NOMO-1 treated with DMSO at 0.1 percent for 48 hours (cell line): ENCODE results near the gene DDX24.

ENCODE experiments used
- DNase-seq: peaks from one replicate; lab custom pipeline; 2025; ENCODE audit not compliant: unreplicated experiment; lab: John Stamatoyannopoulos, UW

DDX24 gene

DNA sequence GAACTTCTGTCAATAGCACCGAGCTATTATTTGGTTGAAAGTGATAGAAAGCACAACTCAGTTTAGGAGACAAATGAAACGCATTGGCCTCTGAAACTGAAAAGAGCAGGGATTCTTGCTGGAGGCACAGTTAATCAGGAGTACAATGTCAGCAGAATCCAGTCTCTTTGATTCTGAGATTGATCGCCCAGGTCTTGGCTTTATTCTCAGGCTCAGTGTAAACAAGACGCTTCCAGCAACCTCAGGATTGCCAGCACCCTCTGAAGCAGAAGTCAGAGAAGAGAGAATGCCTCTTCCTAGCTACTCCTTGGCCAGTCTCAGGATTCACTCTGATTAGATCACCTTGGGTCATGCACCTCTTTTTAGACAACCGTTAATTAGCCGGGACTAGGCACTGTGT lies 66.6 kb downstream of the DDX24 start:
- DNase-seq: no peak

DNA sequence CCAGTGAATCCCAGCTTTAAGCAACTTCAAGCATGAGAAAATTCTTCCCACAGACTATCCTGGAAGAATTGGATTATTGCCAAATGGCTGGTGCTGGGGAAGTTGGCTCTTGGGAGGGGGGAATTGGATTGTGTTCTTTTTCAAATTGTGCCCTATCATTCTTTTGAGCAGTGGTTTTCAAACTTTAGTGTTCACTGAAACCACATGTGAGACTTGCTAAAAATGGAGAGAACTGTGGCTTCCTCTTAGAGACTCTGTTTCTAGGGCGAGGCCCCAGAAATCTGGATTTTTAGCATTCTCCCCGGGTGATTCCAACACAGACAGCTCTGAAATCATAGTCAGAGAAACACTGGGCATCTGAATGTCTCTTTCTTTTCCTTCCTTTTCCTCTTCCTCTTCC lies 69.2 kb downstream of the DDX24 start:
- peak; percentile 25 for DNase-seq

DNA sequence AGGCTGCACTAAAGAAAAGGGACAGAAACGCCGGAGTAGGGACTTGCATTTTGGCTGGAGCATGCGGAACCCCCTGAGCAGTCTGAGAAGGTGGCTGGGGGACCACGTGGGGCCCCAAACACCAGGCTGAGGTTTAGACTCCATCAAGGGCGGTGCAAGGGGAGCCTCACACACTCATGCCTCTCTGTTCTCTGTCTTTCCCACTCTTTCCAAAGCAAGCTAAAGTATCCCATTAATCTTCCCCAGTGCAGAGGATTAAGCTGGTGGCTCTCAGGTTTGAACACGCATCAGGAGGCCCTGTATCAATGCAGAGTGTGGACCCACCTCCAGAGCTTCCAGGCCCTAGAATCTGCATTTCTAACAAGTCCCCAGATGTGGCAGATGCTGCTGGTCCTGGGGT lies 70.4 kb downstream of the DDX24 start:
- no peak for DNase-seq

DNA sequence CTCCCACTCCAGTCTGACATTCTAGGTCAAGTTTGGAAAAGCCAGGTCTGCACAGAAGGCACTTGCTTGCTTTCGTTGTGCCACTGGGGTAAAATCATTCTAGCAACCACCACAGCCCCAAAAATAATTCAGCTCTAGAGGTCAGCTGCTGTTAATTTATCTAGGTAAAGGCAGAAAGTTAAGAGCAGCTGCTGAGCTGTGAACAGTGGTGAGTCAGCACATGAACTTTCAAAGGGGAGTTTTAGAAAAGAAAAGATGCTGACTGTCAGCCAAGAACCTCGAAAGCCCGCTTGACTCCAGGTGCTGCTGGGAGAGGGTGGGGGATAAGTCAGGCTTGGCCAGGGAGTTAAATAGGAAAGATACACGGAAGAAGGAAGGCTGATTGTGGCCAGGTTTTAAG lies 71.2 kb downstream of the DDX24 start:
- DNase-seq: no peak

DNA sequence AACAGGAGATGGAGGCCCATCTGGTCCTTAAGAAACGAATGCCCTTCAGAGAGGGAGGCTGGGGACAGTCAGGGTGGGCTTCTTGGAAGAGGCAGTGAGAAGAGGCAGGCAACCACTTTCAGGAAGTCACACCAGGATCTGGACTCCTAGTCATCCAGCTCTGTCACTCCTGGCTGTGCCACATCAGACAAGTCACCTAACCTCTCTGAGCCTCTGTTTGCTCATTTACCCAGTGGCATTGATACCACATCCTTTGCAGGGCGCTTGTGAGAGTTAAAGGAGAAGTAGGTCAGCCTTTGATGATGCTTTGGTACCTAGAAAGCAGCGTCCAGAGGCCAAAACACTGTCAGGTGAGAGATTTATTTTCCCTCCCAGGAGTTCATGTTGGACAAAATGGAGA lies 72.8 kb downstream of the DDX24 start:
- DNase-seq: no peak

DNA sequence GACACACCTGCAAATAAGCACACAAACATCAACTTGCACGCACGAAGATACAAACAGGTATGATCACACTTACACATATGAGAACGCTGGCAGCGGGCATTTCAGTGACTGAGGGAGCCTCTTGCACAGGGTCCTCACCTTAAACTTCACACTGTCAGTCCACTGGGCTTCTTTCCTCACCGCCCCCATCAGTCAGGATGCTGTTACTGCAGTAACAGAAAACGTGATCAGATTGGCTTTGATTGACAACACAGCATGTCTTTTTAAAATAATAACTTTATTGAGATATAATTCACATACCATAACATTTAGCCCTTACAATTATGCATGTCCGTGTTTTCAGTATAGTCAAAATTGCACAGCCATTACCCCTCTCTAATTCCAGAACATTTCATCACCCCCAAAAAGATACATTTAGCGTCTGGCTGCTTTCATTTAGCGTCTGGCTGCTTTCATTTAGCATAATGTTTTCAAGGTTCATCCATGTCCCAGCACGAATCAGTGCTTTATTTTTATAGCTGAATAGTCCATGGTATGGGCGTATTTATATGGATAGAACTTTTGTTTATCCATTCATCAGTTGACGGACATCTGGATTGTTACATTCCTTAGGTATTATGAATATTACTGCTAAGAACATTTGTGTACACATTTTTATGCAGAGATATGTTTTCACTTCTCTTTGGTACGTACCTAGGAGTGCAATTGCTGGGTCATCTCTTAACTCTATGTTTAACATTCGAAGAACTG lies 75.5 kb downstream of the DDX24 start:
- peak; percentile 26 for DNase-seq

DNA sequence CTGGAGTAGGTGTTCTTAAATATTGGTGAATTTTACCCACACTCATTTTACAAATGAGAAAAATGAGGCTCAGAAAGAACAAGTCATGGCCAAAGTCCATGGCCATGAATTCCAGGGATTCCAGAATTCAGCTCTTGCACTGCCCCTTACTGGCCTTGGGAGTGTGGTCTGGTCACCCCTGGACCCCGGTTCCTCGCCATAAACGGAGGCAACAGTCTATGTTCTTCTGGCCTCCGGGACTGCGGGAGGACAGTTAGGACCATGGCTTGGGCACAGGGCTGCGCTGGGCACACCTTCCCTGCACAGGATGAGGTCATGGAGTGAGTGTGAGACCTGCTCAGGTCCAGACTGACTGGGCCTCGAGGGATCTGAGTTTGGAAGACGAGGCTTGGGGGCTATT lies 77.0 kb downstream of the DDX24 start:
- DNase-seq: no peak

DNA sequence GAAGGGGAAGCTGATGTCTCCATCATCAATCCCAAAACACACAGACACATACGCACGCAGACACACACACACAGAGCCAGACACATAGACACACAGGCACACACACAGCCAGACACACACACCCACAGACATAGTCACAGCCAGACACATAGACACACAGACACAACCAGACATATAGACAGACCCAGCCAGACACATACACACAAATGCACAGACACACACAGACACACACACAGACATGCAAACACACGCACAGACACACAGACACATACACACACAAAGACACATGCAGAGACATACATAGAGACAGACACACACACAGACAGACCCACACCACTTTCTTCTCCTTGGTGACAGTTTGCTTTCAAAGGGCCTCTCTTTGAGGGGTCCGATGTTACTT lies 77.6 kb downstream of the DDX24 start:
- no peak for DNase-seq

DNA sequence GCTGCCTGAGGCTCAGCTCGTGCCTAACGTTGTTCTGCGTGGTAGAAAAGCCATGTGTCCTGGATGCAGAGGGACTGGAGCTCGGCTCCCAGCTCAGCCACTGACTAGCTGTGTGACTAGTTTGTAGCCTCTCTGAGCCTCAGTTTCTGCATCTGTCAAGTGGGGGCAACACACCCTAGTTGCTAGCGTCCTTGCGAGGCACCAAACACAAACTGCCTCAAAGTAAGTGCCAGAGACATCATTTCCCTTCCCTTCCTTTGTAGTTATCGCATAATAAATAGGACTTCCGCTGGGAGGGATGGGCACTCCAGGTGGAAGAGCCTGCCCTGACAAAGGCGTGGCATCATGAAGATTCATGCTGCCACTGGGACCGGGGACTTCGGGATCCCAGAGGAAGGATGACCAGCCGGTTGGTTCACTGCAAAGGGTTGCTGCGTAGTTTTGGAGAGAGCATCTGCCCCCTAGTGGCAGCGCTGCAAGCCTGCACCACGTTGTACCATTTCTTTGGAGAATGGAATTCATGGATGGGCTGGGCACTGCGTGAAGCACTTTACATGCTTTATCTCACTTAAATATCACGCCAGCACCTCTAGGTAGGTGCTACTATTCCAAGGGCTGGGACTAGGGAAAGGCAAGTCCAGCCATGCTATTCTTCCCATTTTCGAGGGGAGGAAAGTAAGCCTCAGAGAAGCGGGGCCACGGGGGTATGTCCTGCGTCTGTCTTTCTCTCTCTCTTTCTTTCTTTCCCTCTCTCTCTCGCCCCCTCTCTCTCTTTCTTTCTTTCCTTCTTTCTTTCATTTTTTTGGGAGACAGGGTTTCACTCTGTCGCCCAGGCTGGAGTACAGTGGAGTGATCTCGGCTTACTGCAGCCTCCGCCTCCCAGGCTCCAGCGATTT lies 79.3 kb downstream of the DDX24 start:
- DNase-seq: peak; percentile 48

DNA sequence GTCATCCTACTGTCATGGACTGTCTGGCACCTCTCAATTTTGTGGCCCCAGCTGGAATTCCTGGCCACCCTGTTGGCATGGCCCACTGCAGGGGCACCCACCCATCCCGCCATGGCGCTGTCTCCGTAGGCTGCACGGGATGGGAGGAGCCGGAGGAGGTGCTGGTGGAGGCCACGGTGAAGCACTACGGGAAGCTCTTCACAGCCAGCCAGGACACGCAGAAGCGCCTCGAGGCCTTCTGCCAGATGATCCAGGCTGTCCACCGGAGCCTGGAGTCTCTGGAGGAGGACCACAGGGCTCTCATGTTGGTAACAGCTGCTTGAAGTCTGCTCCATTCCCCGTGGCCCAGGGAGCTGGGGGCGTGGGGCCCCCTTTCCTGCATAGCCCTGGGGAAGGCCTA lies 80.0 kb downstream of the DDX24 start:
- no peak for DNase-seq

DNA sequence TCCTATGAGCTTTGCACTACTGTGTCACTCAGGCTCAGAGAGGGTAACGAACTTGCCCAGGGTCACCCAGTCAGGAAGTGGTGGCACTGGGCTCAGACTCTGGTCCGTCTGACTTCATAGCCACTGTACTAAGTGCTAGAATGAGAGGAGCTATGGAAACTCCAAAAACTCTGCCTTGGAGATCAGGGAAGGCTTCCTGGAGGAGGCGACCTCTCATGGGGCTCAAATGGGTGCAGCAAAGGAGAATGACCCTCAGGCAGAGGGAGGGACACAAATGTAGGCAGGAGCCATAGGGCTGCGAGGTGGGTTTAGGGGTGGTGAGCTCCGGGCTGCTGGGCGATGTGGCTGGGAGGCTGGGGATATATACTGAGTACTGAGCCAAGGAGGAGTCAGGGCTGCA lies 80.7 kb downstream of the DDX24 start:
- DNase-seq: no peak

DNA sequence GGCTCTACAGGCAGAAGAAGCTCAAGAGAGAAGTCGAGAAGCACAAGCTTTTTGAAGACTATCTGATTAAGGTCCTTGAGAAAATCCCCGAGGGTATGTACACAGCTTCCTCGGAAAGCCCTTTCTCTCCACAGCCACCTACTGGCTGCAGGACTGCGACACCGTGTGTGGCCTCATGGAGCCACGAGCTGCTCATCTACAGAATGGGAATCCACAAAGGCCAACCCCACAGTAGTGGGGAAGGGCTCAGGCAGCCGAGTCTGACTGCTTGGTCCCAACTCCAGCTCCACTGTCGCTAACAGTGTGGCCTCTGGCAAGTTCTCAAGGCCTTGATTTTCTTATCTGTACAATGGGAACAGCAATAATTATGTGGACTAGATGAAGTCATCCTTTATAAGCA lies 81.4 kb downstream of the DDX24 start:
- DNase-seq: no peak

DNA sequence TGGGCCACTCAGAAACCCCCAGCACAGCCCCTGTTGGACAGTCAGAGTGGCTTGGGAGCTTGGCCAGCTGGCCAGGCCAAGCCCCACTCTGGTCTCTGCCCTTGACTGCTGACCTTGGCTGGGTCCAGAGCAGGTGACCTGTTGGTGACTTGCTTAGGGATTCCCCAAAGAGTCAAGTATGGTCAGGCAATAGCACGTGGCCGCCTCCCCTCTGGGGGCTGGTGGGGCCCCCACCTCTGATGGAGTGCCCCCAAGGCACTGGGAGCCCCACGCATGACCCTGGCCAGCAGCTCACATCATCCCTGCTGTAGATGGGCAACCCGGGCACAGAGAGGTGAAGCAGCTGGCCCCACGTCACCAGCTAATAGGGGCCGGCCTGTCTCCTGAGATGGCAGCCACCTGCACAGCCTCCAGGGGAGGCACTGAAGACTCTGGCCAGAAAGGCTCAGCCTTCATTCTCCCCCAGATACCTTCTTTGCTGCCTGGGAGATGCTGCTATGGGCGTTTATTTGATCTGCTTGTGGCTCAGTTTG lies 82.1 kb downstream of the DDX24 start:
- DNase-seq: no peak
